Activated CD8-positive, alpha-beta memory T cell treated with anti-CD3 and anti-CD28 coated beads for 1 hour (primary cell): ENCODE results near the gene KDM2A.
"Not testable (repeated sequence)": the region's sequence is repeated elsewhere in the genome, so short reads cannot be mapped to it uniquely, and the experiment has no call there.

Source experiments
- DNase-seq, 2 donors: peaks; one replicate each; pipeline ENCODE4 v3.0.0-alpha.2; 2020; ENCODE audit warnings: low read depth in 1 of 2; ENCODE audit errors: extremely low read depth in 1 of 2

The KDM2A gene

DNA sequence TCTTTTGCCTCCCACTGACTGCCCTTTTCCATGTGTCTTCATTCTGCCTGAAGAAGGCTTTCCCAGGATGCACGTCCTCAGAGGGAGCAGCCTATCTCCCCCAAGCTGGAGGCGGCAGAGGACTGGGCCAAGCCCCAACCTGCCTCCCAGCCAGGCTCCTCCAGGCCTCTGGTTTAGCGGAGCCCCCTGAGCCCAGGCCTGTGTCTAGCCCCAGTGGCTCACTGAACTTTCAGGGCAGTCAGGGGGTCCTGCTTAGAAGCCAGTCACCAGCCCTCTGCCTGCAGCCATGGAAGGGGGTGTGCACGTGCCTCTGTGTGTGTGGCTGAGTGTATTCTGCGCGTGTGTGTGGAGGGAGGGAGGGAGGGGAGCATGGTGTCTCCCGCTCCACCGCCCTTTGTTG is 136.8 kb downstream of the KDM2A start:
- no peak for DNase-seq

GRCh38 chr11:67256477-67257135 is 137.5 kb downstream of the KDM2A start:
- no peak for DNase-seq

- DNase-seq: no peak
These were observed 141.3 kb downstream of the KDM2A start for GRCh38 chr11:67260406-67260805.

DNA sequence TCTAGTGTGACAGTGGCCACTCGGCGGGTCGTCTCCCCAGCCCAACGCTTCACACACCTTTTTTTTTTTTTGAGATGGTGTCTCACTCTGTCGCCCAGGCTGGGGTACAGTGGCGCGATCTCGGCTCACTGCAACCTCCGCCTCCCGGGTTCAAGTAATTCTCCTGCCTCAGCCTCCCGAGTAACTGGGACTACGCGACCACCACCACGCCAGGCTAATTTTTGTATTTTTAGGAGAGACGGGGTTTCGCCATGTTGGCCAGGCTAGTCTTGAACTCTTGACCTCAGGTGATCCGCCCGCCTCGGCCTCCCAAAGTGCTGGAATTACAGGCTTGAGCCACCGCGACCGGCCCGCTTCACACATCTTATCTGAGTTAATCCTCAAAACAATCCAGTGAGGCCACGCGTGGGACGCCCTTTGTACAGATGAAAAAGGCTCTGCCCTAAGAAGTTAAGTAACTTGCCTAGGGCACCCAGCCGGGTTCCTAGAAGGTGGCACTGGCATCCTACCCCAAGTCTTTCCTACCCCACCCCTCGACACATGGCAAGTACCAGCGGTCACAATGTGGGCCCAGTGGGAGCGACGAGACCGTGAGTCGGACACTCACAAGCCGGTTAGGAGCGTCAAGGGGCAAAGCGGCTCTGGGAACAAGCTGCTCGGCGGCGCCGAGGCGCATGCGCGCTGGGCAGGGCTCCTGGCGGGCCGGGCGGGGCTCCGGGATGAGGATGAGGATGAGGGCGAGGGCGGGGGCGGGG is 142.0 kb downstream of the KDM2A start:
- DNase-seq: not testable (repeated sequence)

GRCh38 chr11:67261640-67261945 is 142.5 kb downstream of the KDM2A start:
- no peak for DNase-seq

- DNase-seq: no peak
These were observed 143.1 kb downstream of the KDM2A start for GRCh38 chr11:67261946-67262681.

DNA sequence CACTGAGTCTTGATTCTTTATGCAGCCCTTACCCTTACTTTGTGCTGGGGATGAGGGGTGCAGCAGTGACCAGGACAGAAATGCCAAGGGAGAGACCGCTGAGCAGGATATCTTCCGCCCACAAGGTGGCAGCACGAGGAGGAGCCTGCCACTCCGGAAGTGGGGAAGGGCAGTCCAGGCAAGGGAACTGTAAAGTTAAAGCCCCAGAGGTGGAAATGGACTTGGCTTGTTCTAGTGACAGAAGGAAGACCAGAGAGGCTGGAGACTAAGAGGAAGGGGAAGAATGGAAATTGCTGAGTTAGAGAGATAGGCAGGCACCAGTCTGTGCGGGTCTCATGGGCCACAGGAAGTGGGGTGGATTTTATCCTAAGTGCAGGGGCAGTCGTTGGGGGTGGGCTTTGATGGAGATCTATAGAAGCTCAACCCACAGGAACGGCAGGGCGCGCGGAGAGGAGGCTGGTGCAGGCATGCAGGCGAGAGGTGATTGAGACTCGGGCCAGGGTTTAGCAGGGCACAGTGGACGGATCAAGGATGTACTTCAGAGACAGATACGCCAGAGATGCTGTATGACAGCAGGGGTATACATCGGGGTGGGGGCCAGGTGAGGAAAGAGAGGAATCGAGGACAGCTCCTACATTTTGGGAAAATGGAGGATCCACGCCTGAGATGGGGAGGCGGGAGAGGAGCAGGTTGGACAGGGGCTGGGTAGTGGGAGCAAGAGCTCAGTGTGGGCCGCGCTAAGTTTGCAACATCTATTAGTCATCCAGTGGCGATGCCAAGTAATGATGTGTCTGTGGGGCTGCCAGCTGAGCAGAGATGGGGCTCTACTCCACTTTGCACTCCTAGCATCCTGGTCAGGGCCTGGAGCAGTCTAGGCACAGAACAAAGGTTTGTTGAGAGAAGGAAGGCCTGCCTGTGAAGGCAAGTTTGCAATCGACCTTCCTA is 143.9 kb downstream of the KDM2A start:
- DNase-seq: peak in 1 of 2 donors; percentile 58

- no peak for DNase-seq
These were observed 145.2 kb downstream of the KDM2A start for GRCh38 chr11:67264260-67264659.

DNA sequence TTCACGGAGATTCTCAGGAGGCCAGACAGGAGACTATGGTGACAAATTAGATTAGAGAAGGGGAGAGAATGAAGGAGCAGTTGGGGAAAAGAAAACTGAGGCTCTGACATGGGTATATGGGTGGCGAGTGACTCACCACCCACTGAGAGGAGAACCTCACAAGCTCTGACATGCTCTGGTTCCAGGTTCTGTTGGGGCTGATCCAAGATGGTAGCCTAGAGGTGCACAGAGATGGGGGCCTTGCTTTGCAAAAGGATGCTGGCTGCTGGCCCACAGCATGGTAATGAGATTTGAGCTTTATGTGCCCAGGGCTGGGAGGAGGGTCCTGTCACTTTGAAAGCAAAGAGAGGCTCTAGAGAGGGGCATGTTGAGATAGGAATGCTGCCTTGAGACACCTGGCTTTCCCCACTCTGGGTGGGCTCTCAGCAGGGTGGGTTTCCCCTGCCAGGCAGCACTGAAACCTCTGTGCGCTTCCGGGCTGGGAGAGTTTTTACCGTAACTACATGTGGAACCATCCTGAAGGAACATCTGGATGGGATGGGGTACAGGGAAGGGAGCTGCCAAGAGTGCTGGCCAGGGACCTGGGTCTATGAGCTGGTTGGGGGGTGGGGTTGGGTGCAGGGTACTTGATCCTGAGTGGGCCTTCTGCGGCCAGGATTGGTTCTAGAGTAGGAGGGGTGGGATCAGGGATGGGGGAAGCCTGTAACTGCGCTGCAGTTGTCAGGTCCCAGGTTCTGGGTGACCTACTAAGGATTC is 146.0 kb downstream of the KDM2A start:
- DNase-seq: no peak

DNA sequence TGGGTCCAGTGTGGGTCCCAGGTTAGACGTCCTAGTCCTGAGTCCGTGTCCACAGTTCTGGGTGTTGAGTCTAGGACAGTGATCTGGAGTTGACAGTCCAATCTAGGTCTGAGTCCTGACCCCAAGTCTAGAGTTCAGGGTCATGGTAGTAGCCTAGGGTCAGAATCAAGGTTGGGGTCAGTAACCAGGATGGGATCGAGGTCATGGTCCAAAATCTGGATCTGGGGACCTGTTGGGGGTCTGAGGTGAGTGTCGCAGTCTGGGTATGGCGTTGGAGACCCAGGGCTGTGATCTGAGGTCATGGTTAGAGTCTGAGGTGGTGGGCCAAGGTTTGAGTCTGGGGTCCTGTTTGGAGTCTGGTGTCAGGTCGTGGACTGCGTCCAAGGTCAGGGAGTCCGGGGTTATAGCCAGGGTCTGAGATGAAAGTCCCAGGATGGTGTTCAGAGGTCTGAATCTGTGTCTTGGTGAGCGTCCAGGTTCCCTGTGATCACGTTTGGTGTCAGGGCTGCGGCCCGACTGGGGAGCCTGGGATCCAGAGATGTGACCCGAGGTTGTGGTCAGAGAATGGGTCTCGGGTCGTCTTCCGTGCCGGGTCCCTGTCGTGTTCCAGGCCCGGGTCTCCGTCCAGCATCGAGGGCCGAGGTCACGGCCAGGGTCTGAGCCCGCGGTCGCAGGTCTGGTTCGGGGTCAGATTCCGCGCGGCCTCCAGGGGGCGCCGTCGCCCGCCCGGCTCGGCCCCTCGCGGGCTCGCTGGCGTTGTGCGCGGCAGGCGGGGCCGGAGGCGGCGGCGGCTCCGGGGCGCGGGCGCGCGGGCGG is 146.8 kb downstream of the KDM2A start:
- peak in 1 of 2 donors; percentile 72 for DNase-seq

DNA sequence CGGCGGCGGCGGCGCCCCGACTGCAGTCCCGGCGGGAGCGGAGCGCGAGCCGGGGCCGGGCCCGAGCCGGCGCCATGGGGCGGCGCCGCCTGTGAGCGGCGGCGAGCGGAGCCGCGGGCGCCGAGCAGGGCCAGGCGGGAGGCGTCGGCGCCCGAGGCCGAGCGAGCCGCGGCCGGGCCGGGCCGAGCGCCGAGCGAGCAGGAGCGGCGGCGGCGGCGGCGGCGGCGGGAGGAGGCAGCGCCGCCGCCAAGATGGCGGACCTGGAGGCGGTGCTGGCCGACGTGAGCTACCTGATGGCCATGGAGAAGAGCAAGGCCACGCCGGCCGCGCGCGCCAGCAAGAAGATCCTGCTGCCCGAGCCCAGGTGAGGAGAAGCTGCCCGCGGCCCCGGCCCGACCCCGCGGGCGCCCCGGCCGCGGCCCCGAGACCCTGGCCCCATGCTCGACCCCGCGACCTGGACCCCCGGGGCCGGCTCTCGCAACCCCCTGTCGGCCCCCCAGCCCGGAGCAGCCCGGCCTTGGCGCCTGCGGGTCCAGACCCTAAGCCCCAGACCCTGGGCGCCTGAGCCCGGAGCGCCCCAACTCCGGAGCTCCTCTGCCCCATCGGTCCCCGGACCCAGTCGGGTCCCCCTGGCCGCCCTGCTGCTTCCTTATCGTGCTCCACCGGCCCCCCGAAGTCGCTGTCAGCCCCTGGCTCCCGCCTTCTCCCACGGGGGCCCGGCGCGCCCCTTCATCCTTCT is 147.6 kb downstream of the KDM2A start, which contains the start of gene GRK2:
Gene GRK2 (plus strand): TSS at position 25 of the 739 bp plus-strand sequence. CDS start 227 bp downstream, at position 252.
- no peak for DNase-seq

- no peak for DNase-seq
These were observed 148.4 kb downstream of the KDM2A start for GRCh38 chr11:67267188-67268080.

DNA sequence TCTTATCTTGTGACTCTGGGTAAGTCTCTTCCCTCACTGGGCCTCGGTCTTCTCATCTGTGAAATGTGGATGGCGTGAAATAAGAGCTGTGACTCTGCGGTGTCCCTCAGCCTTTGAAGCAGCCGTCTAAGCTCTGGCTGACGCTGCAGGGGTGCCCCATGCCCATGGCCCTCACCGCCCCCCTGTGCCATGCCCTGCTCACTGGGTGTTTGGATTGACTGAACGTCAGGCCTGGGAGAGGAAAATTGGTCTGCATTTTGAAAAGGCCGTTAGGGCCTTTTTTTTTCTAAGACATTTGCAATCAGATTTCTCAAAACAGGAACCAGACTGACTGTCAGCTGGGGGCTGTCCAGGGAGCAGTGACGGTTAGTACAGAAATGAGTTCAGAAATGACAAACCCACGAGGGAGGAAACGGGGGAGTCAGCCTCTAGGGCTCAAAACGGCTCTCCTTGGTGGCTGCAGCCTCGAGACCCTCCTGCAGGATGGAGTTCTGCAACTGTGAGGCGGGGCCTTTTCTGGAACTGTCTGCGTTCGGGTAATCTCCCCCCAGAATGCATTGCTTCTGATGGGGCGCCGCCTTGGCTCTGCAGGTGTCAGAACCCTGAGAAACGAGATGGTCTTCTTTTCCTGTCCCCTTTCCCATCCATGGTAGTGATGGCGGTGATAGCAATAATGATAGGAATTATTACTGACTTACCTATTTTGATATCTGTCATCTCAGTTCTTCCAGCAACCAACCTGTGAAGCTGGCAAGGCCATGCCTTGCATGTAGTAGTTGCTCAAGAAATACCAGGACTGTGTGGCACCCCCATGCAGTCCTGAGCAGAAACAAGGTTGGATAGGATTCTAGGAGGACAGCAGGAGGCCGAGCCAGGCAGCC is 149.3 kb downstream of the KDM2A start:
- DNase-seq: no peak

DNA sequence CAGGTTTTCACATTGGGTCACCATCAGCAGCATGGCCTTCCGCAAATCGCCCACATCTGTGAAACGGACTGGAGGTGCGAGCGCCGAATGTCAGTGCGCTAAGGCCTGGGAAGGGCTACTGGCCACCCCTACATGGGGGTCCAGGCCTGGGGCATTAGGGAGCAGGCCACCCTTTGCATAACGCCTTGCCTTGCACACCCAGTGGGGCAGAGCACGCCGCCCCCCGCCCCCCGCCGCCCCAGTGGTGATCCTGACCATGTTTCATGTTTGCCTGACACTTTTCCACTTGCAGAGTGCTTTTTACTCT is 149.9 kb downstream of the KDM2A start:
- no peak for DNase-seq

DNA sequence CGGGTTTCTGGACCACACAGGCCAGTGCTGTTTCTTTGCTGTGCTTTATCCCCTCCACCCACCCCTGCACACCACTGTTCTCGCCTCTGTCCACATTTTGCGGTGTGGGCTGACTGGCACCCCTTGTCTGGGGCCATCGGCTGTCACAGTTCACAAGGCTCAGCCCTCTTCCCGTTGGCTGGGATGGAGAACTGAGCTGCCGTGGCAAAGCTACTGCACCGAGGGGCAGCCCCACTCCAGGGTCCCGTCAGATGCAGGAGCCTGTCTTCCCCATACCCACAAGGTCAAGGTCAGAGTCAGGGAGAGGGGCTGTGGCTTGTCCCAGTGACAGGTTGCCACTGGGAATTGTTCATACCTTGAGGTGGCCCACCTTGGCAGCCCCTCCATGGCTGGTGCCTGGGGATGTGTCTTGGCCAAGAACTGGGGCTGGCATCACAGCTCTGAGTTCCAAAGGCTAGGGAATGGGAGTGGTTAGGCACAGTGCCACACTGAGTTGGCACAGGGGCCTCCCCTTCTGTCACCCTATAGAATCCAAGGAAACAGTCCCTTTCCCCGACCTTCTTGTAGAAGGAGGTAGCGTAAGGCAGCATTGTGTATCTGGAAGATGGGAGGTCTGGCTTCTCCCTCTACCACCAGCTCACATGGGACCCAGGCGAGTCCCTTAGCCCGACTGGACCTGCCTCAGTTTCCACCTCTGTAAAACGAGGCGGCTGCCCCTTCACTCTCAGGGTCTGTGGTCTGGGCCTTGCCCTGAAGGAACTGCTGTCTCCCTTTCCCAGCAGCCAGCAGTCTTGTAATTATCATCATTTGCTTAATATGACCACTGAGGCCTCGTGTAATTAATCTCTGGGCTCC is 150.6 kb downstream of the KDM2A start:
- DNase-seq: no peak
